T-helper 9 cell (primary cell): ENCODE data around the gene MAB21L1.

Experiments
- DNase-seq: peaks from one replicate; pipeline ENCODE4 v3.0.0-alpha.2; 2020

Gene MAB21L1

GRCh38 chr13:35479038-35479492 is 2.6 kb upstream of the MAB21L1 start:
- no peak for DNase-seq

GRCh38 chr13:35478271-35479037 is 2.0 kb upstream of the MAB21L1 start:
- no peak for DNase-seq

GRCh38 chr13:35477386-35477946 is 977 bp upstream of the MAB21L1 start:
- DNase-seq = no peak

- DNase-seq = no peak
These were observed 1.1 kb downstream of the MAB21L1 start for GRCh38 chr13:35475212-35475959.

GRCh38 chr13:35474496-35475211 is 1.8 kb downstream of the MAB21L1 start:
- DNase-seq = no peak

GRCh38 chr13:35473802-35474201 is 2.7 kb downstream of the MAB21L1 start:
- no peak for DNase-seq

- DNase-seq = no peak
These were observed 3.2 kb downstream of the MAB21L1 start for GRCh38 chr13:35473206-35473775.

GRCh38 chr13:35472323-35472881 is 4.1 kb downstream of the MAB21L1 start:
- no peak for DNase-seq

GRCh38 chr13:35471706-35472322 is 4.7 kb downstream of the MAB21L1 start:
- DNase-seq = no peak

- no peak for DNase-seq
These were observed 5.5 kb downstream of the MAB21L1 start for GRCh38 chr13:35470671-35471661.

GRCh38 chr13:35469806-35470525 is 6.5 kb downstream of the MAB21L1 start:
- DNase-seq = no peak

- DNase-seq = no peak
These were observed 8.3 kb downstream of the MAB21L1 start for GRCh38 chr13:35468195-35468594.

GRCh38 chr13:35465371-35465770 is 11.1 kb downstream of the MAB21L1 start:
- DNase-seq = no peak

- no peak for DNase-seq
These were observed 16.4 kb downstream of the MAB21L1 start for GRCh38 chr13:35460061-35460460.

- DNase-seq = no peak
These were observed 19.2 kb downstream of the MAB21L1 start for GRCh38 chr13:35457258-35457657.

- DNase-seq = no peak
These were observed 21.5 kb downstream of the MAB21L1 start for GRCh38 chr13:35455022-35455421.

- no peak for DNase-seq
These were observed 26.7 kb downstream of the MAB21L1 start for GRCh38 chr13:35449821-35450220.

- DNase-seq = no peak
These were observed 28.0 kb downstream of the MAB21L1 start for GRCh38 chr13:35448465-35448864.
